GM21576 (cell line): ENCODE results near the gene RAVER1.
A peak's percentile ranks its signal among the peaks of the same experiment; 100 is the strongest.

Experiments
- ATAC-seq: cut with Tn5 transposase; IDR thresholded peaks from one replicate; pipeline ENCODE4 v1.9.1; 2021; ENCODE audit warnings: mild to moderate bottlenecking, moderate library complexity; ENCODE audit not compliant: unreplicated experiment

RAVER1 gene

DNA sequence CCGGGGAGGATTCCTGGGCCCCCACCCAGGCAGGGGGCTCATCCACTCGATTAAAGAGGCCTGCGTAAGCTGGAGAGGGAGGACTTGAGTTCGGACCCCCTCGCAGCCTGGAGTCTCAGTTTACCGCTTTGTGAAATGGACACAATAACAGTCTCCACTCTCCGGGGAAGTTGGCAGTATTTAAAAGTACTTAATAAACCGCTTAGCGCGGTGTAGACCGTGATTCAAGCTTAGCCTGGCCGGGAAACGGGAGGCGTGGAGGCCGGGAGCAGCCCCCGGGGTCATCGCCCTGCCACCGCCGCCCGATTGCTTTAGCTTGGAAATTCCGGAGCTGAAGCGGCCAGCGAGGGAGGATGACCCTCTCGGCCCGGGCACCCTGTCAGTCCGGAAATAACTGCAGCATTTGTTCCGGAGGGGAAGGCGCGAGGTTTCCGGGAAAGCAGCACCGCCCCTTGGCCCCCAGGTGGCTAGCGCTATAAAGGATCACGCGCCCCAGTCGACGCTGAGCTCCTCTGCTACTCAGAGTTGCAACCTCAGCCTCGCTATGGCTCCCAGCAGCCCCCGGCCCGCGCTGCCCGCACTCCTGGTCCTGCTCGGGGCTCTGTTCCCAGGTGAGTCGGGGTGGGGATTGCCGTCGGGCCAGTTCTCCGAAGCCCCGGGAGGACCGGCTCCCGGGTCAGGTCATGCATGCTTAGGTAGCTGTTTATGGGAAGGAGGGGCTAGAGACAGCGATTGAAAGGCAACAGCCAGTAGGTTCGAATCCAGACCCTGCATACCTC is 62.5 kb downstream of the RAVER1 start, which contains the start of gene ICAM1:
TSS of gene ICAM1 (plus strand) at position 505 of the 779 bp plus-strand sequence. CDS start at position 545, 40 bp downstream.
- ATAC-seq, result peak; percentile 48

DNA sequence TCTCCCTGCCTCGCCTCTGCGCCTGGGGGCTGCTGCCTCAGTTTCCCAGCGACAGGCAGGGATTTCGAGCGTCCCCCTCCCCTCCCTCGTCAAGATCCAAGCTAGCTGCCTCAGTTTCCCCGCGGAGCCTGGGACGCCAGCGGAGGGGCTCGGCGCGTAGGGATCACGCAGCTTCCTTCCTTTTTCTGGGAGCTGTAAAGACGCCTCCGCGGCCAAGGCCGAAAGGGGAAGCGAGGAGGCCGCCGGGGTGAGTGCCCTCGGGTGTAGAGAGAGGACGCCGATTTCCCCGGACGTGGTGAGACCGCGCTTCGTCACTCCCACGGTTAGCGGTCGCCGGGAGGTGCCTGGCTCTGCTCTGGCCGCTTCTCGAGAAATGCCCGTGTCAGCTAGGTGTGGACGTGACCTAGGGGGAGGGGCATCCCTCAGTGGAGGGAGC is 63.1 kb downstream of the RAVER1 start:
- peak; percentile 35 for ATAC-seq

DNA sequence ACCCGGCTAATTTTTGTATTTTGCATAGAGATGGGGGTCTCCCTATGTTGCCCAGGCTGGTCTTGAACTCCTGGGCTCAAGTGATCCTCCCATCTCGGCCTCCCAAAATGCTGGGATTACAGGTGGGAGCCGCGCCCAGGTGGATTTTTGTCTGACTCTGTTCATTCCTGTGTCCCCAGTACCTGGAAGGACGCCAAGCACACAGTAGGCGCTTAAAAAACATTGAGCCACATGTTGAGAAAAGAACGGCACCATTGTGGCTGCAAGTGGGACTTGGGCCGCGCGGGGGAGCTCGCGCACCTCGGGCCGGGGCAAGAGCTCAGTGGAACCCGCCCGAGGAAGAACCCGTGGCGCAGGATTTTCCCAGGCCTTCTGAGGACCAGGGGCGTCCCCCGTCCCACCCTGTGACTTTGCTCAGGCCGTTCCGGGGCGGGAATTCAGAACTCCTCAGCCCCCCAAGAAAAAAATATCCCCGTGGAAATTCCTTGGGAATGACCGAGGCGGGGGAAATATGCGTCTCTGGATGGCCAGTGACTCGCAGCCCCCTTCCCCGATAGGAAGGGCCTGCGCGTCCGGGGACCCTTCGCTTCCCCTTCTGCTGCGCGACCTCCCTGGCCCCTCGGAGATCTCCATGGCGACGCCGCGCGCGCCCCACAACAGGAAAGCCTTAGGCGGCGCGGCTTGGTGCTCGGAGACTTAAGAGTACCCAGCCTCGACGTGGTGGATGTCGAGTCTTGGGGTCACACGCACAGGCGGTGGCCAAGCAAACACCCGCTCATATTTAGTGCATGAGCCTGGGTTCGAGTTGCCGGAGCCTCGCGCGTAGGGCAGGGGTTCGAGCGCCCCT is 63.8 kb downstream of the RAVER1 start:
- ATAC-seq, result no peak

DNA sequence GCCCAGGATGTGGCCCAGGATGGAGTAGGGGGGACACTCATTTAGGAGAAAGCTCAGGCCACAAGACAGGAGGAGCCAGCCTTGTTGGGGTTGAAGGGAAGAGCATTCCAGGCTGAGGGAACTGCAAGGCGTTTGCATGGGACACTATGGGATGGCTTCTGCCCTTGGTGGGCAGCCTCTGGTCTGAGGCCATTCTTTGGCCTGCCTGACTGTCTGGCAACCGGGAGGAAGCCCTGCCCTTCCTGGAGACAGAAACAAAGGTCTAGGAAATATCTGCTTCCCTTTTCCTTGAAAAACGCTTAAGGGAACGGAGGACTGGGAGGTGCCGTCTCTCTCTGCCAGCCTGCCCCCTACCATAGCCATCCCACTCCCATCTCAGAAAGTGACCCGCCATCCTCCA is 65.3 kb downstream of the RAVER1 start:
- ATAC-seq, result no peak

- ATAC-seq, result no peak
These were observed 66.6 kb downstream of the RAVER1 start for GRCh38 chr19:10266706-10267105.
